HG03135 (cell line): Measurements from ENCODE around the gene DLG2.
"Not testable (repeated sequence)": the region's sequence is repeated elsewhere in the genome, so short reads cannot be mapped to it uniquely, and the experiment has no call there.

Experiments used
- ATAC-seq: cut with Tn5 transposase; IDR thresholded peaks from one replicate; pipeline ENCODE4 v1.9.1; 2021; ENCODE audit warnings: mild to moderate bottlenecking, moderate library complexity; ENCODE audit not compliant: unreplicated experiment

The DLG2 gene

DNA sequence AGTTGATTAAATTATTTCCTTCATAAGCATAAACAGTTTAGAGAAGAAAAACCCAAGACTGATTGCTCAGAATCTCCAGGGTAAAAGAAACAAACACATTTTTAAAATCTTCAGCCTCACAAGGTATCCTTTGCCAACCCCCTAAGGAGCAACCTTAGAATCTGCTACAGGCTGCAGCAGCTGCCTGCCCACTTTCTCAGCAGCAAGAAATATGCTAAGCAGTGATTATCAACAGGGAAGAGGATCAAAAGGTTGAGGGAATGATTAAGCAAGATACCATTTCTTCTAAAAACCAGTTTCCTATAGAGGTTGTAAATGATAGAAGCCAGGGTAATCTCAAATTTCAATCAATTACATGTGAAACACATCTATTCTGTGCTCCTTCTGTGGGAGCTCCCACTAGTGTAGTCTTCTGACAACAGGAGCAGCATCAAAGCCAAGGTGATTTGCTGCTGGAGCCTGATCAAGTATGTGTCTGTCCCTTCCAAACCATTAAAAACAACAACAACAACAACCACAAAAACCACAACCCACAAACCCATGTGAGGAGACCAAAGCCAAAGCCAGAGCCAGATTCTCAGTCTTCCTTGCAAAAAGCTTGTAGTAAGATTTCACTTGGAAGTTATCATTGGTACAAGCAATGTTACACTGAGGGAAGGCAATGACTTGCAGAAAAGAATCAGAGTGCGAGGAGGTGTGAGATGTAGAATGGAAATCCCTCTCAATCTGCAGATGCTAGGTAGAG lies 761.2 kb downstream of the DLG2 start:
- no peak for ATAC-seq

DNA sequence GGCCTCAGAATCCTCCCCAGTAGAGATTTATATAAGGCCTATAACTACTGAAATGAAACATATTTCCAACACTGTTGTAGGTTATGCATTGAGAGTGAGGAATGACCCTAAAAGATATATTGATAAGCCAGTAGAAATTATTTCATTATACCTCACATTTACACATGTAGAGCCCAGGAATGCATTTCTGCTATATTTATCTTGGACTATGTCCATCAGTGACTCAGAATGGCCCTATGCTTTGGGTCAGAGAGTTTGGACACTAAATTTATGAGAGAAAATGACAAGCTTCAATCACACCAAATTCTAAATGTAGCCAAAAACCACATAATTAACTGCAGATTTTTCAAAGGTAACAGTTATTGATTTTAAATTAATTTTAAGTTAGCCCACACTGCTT lies 761.9 kb downstream of the DLG2 start:
- ATAC-seq = no peak

GRCh38 chr11:84857746-84858145 lies 769.4 kb downstream of the DLG2 start:
- no peak for ATAC-seq

DNA sequence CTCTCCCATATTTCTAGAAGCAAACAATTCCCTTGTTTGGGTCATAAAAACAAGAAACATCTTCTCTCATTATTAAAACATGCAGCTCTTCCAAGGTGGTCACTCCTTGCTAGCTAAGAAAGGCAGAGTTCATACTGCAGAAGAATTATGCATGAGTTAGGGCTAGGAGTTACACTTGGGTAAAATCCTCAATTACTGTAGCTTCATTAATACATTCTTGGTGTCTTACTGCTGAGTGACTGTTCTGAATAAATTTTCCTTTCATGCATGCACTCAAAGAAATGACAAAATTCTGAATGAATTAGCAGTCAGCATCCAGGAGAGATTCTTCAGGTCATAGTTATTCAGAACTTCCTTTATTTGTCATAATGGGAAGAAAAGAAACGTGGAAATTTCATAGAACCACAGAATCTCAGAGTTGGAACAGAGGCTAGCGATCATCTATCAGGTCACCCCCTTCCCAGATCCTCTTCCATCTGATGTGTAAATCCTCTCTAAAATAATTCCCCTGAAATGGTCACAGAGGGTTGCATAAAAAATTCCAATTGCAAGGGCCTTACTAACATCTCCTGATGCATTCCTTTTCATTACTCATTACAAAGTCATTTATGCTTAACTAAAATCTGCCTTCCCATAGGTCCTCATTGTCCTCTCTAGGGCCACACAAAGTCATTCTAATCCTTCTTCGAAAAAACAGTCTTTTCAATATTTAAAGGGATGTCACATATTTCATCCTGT lies 771.5 kb downstream of the DLG2 start:
- ATAC-seq = no peak

GRCh38 chr11:84854498-84854880 lies 772.7 kb downstream of the DLG2 start:
- no peak for ATAC-seq

DNA sequence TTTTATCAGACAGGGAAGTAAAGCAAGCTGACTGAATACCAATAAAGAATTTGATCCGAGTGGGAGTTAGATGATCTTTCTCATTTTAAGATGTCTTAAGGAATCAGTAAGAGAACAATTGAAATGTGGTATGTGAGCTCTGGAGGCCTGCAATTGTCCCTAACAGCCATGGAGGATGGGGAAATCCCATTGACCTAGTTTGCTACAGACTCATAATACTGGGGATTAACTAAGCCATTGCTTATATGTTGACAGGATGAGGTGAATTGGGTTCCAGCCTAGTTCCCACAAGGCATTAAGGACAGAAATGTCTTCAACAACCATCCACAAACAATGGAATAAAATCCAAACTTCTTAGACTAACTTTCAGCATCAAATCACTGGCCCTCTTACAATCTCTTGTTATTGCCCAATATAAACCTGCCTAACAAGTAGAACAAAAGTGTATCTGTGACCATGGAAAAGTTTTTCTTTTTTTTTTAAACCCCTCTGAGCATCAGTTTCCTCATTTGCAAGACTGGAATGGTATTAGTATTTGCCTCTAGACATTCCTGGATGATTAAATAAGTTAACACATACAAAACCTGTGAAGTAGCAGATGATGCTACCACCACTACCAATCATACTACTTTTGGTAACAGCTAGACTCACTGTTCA lies 773.2 kb downstream of the DLG2 start:
- ATAC-seq = no peak

DNA sequence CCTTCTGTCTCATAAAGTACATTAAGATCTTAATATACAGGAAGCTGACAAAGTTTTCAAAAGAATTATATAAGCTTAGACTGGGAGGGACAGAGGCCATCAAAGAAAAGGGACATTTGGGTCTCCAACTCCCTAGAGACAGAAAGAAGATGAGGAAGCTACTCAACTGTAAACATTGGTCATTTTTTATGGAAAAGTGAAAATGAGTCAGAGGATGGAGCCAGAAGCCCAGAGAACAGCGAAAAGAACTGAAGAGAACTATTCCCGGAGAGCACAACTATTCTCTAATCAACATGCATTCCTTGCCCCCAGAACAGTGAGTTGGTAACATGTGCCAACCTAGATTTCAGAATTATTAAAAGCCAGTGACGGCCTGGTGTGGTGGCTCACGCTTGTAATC lies 779.3 kb downstream of the DLG2 start:
- no peak for ATAC-seq

DNA sequence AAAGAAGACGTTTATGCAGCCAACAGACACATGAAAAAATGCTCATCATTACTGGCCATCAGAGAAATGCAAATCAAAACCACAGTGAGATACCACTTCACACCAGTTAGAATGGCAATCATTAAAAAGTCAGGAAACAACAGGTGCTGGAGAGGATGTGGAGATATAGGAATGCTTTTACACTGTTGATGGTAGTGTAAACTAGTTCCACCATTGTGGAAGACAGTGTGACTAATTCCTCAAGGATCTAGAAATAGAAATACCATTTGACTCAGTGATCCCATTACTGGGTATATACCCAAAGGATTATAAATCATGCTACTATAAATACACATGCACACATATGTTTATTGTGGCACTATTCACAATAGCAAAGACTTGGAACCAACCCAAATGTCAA lies 786.9 kb downstream of the DLG2 start:
- not testable (repeated sequence) for ATAC-seq

GRCh38 chr11:84837402-84838069 lies 789.6 kb downstream of the DLG2 start:
- no peak for ATAC-seq

GRCh38 chr11:84836371-84836770 lies 790.8 kb downstream of the DLG2 start:
- no peak for ATAC-seq

- no peak for ATAC-seq
These were observed 793.6 kb downstream of the DLG2 start for GRCh38 chr11:84833488-84834088.

GRCh38 chr11:84830372-84830771 lies 796.8 kb downstream of the DLG2 start:
- ATAC-seq = no peak

- no peak for ATAC-seq
These were observed 798.0 kb downstream of the DLG2 start for GRCh38 chr11:84829162-84829561.

DNA sequence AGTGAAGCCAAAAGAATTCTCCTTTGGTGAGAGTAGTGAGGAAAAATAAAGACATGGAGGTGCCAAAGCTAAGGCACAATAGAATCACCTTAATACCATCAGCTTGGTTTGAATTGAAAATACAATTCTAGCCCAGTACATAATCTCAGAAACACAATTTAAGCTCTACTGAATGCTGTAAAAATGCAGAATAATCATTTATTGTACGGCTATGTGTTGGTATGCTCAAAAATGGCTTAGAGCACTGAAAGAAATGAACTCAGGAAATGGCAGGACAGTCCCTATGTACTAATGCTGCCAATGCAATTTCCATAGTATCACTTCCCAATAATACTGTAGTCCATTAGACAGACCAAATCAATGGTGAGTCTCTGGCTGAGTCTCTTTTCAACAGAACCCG lies 798.5 kb downstream of the DLG2 start:
- ATAC-seq = no peak

DNA sequence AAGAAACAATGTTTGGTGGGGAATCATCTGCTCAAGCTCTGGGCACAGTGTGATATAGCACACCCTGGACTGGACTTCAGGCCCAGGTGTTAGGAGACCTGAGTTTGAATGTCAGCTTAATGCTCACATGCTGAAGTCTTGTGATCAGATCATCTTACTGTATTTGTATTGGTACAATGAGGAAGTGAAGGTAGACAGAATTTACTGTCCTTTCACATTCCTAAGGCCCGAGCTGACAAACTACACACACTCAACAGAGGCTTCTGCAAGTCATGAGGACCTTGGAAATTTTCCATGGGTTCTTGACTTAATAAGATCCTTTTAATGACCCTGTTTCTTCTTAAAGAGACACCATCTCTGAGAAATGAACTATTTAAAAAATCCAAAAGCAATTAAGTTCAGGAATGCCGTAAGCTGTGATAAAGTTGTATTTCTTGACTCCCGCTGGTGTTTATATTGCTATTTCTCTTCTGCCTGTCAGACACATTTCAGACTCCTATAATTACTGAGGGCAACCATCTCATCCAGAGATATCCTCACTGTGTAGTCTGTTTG lies 802.0 kb downstream of the DLG2 start:
- no peak for ATAC-seq

DNA sequence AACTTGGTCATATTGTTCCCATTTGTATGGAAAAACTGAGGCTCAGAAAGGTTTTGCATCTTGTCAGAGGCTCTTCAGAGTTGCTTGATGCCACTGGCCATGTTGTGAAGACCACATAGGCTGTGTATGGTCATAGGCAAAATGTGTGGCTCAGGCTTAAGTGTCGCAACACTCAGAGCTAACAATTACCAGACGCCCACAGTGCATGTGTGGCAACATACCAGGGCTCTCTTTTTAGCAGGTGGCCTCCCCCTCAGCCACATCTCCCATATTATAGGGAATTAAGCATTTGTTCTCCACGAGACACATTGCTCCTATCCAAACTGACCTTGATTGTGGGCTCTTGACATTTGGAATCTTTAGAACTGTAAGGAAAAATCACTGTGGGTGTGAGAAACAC lies 802.5 kb downstream of the DLG2 start:
- ATAC-seq = no peak

- no peak for ATAC-seq
These were observed 807.6 kb downstream of the DLG2 start for GRCh38 chr11:84819537-84819936.

- ATAC-seq = no peak
These were observed 808.0 kb downstream of the DLG2 start for GRCh38 chr11:84819128-84819527.

DNA sequence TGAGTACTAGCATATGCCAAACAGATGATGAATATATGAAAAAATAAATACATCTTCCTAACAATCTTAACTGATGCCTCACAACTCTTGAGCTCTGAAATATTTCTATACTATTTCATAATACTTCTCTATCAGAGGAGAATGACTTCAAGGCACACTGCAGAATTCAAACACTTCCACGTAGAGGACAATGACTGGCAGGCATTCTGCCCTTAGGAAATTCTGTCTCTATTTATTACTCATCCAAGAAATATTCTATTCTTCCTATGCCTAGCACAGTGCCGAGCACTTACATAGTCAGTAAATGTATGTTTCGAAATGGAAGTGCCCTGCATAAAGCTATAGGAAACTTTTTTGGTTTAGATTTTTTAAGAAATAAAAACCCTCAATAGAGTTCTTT lies 809.1 kb downstream of the DLG2 start:
- no peak for ATAC-seq

GRCh38 chr11:84812471-84812969 lies 814.6 kb downstream of the DLG2 start:
- ATAC-seq = no peak

GRCh38 chr11:84806354-84806753 lies 820.8 kb downstream of the DLG2 start:
- no peak for ATAC-seq
